HCT116 (cell line): ENCODE results near the gene PRR16. TPM values are rescaled to one million over a fixed set of nuclear protein-coding genes. Genes with fewer than 3 reads are reported as not detected.

Source experiments
- ATAC-seq: fragments of 200-7000 bp; cut with Tn5 transposase; 2 replicates; pipeline ENCODE4 v1.9.1; 2020; ENCODE audit warnings: mild to moderate bottlenecking, moderate library complexity
- BruUV-seq: library from RNA; stranded (reverse); fragments of 400-500 nt; replicated peaks from 2 replicates; lab custom pipeline; 2021; lab: Mats Ljungman, UMichigan
- CTCF ChIA-PET: fragments of 300-600 bp; sonication (Branson Sonifier 250); formaldehyde crosslinking; loops from one replicate; lab custom pipeline; 2021; ENCODE audit warnings: antibody characterized with exemption; lab: Charles Lee
- POLR2A ChIA-PET: fragments of 300-600, 350-600 bp; sonication (Branson Sonifier 250); formaldehyde crosslinking; loops from one replicate; lab custom pipeline; 2021; ENCODE audit warnings: antibody characterized with exemption; lab: Charles Lee
- RAD21 ChIA-PET, 2 experiments: fragments of 300-600 bp; sonication (Branson Sonifier 250); formaldehyde crosslinking; loops; one replicate each; lab custom pipeline; 2023; ENCODE audit warnings: low total read pairs in 2 of 2; ENCODE audit not compliant: uncharacterized antibody in 2 of 2, unreplicated experiment in 2 of 2, low non-redundant PET in 1 of 2; lab: Charles Lee
- DNase-seq: peaks from one replicate; pipeline ENCODE4 v3.0.0-alpha.2; 2010; ENCODE audit warnings: low read depth, low spot score
- H2AFZ ChIP-seq: fragments of 200-600 bp; shearing (Covaris generic), sonication (generic); 2 replicates; pipeline ENCODE4 v1.6.1; 2017; ENCODE audit warnings: low read depth, mixed run types, mixed read lengths, antibody characterized with exemption, low read length; ENCODE audit not compliant: poor library complexity, severe bottlenecking
- H3K27ac ChIP-seq: 2 replicates; pipeline ENCODE4 v1.5.1; 2012; ENCODE audit warnings: low read depth, low read length
- H3K27me3 ChIP-seq: fragments of 200-600 bp; sonication (generic); 2 replicates; pipeline ENCODE4 v1.6.1; 2016; ENCODE audit warnings: mixed run types, low read length, mixed read lengths; ENCODE audit not compliant: insufficient read depth
- H3K36me3 ChIP-seq, 2 experiments: fragments of 200-500 bp in 1 of 2; fragments of 200-600 bp in 1 of 2; sonication (Bioruptor generic) in 1 of 2; sonication (generic) in 1 of 2; 2 replicates each; pipeline versions ENCODE4 v1.5.1 to v1.6.1; 2014 to 2016; ENCODE audit warnings: low read length in 2 of 2, inconsistent platforms in 1 of 2, mixed read lengths in 1 of 2, mixed run types in 1 of 2; ENCODE audit not compliant: insufficient read depth in 2 of 2, control insufficient read depth in 1 of 2
- H3K4me1 ChIP-seq, 2 experiments: fragments of 200-600 bp in 1 of 2; sonication (generic) in 1 of 2; 2 replicates each; pipeline versions ENCODE4 v1.5.1 to v1.6.1; 2012 to 2017; ENCODE audit warnings: low read length in 2 of 2, inconsistent platforms in 1 of 2, mild to moderate bottlenecking in 1 of 2, mixed read lengths in 1 of 2, mixed run types in 1 of 2, moderate library complexity in 1 of 2; ENCODE audit not compliant: insufficient read depth in 2 of 2, control insufficient read depth in 1 of 2
- H3K4me2 ChIP-seq: fragments of 200-600 bp; sonication (generic); 2 replicates; pipeline ENCODE4 v1.6.1; 2017; ENCODE audit warnings: mixed run types, low read length, mixed read lengths
- H3K4me3 ChIP-seq, 2 experiments: fragments of 200-600 bp in 1 of 2; sonication (generic) in 1 of 2; replicated peaks in 1 of 2; 2 replicates each; pipeline ENCODE4 v1.5.1; 2011 to 2016; ENCODE audit warnings: low read length in 2 of 2, control low read depth in 1 of 2, low read depth in 1 of 2, mild to moderate bottlenecking in 1 of 2, mixed read lengths in 1 of 2, mixed run types in 1 of 2
- H3K79me2 ChIP-seq: fragments of 200-600 bp; sonication (generic); 2 replicates; pipeline ENCODE4 v1.6.1; 2017; ENCODE audit warnings: mild to moderate bottlenecking, mixed run types, low read length, moderate library complexity, mixed read lengths; ENCODE audit not compliant: insufficient read depth
- H3K9ac ChIP-seq: fragments of 200-600 bp; sonication (generic); 2 replicates; pipeline ENCODE4 v1.6.1; 2016; ENCODE audit warnings: low read length, mixed read lengths
- H3K9me2 ChIP-seq: fragments of 200-600 bp; sonication (generic), shearing (Covaris generic); 2 replicates; pipeline ENCODE4 v1.6.1; 2017; ENCODE audit warnings: mixed run types, mild to moderate bottlenecking, moderate library complexity; ENCODE audit not compliant: insufficient read depth
- H3K9me3 ChIP-seq, 2 experiments: fragments of 200-500 bp in 1 of 2; fragments of 200-600 bp in 1 of 2; sonication (Bioruptor generic) in 1 of 2; sonication (generic) in 1 of 2; 2 replicates each; pipeline ENCODE4 v1.6.1; 2014 to 2017; ENCODE audit warnings: low read length in 2 of 2, mixed read lengths in 2 of 2, inconsistent platforms in 1 of 2, low read depth in 1 of 2, mild to moderate bottlenecking in 1 of 2, mixed run types in 1 of 2, moderate library complexity in 1 of 2; ENCODE audit not compliant: control insufficient read depth in 1 of 2, insufficient read depth in 1 of 2
- H4K20me1 ChIP-seq: fragments of 200-600 bp; sonication (generic), shearing (Covaris generic); 2 replicates; pipeline ENCODE4 v1.6.1; 2017; ENCODE audit warnings: mixed run types, mild to moderate bottlenecking, moderate library complexity; ENCODE audit not compliant: insufficient read depth
- CEBPB ChIP-seq: IDR thresholded peaks from 2 replicates; pipeline ENCODE4 v1.6.1; 2012; ENCODE audit warnings: low read depth
- EGR1 ChIP-seq: IDR thresholded peaks from 2 replicates; pipeline ENCODE4 v1.6.1; 2012; ENCODE audit warnings: low read depth
- ELF1 ChIP-seq: IDR thresholded peaks from 2 replicates; pipeline ENCODE4 v1.6.1; 2012; ENCODE audit warnings: low read depth, borderline replicate concordance
- EZH2phosphoT487 ChIP-seq: fragments of 200-600 bp; IDR thresholded peaks from 2 replicates; pipeline ENCODE4 v1.6.1; 2018; ENCODE audit warnings: antibody characterized with exemption, borderline replicate concordance
- FOSL1 ChIP-seq: IDR thresholded peaks from 2 replicates; pipeline ENCODE4 v1.6.1; 2012; ENCODE audit warnings: low read depth
- JUND ChIP-seq: IDR thresholded peaks from 2 replicates; pipeline ENCODE4 v1.6.1; 2012
- RAD21 ChIP-seq: IDR thresholded peaks from 2 replicates; pipeline ENCODE4 v1.6.1; 2012; ENCODE audit warnings: low read depth, mild to moderate bottlenecking
- SIN3A ChIP-seq: IDR thresholded peaks from 2 replicates; pipeline ENCODE4 v1.6.1; 2012; ENCODE audit warnings: low read depth
- SP1 ChIP-seq: IDR thresholded peaks from 2 replicates; pipeline ENCODE4 v1.6.1; 2012; ENCODE audit warnings: low read depth
- TCF7L2 ChIP-seq: IDR thresholded peaks from 2 replicates; pipeline ENCODE4 v1.7.0; 2011; ENCODE audit warnings: borderline replicate concordance, inconsistent platforms; ENCODE audit not compliant: insufficient read depth, insufficient read length; ENCODE audit errors: extremely low read depth
- YY1 ChIP-seq: IDR thresholded peaks from 2 replicates; pipeline ENCODE4 v1.6.1; 2011; ENCODE audit warnings: low read length, low read depth, moderate library complexity, mild to moderate bottlenecking; ENCODE audit not compliant: insufficient replicate concordance; ENCODE audit errors: extremely low read depth
- ZNF274 ChIP-seq: fragments of 200-500 bp; sonication (Bioruptor generic); IDR thresholded peaks from 2 replicates; pipeline ENCODE4 v1.6.1; 2014; ENCODE audit warnings: mild to moderate bottlenecking, low read depth, low read length, inconsistent platforms
- intact Hi-C: fragments of 100-400 bp; cut with micrococcal nuclease; formaldehyde crosslinking; loops from 2 replicates; pipeline ENCODE4 v1.10.0; 2022
- total RNA-seq: library from RNA; stranded (reverse); gene quantifications from one replicate; pipeline ENCODE4 v1.2.1, GENCODE V29; 2021; ENCODE audit not compliant: unreplicated experiment
- TF ChIP-seq, protein P1 (sequence below): IDR thresholded peaks from 2 replicates; pipeline ENCODE4 v1.6.1; 2012
- TF ChIP-seq, protein P2 (sequence below): IDR thresholded peaks from 2 replicates; pipeline ENCODE4 v1.6.1; 2012
- TF ChIP-seq, protein P3 (sequence below): IDR thresholded peaks from 2 replicates; pipeline ENCODE4 v1.6.1; 2011; ENCODE audit warnings: mild to moderate bottlenecking, low read length, moderate library complexity; ENCODE audit not compliant: insufficient replicate concordance; ENCODE audit errors: extremely low read depth
- TF ChIP-seq, protein P4 (sequence below): IDR thresholded peaks from 2 replicates; pipeline ENCODE4 v1.6.1; 2012; ENCODE audit warnings: low read depth

Gene PRR16
- total RNA-seq, 1 experiment from 2014 or later: 0.42 TPM

GRCh38 chr5:120599576-120599975, 135.5 kb downstream of the PRR16 start:
- no peaks in the 10 kb centered on the region for H3K9me3 ChIP-seq
- H4K20me1 ChIP-seq: no peaks in the 10 kb centered on the region
- H3K36me3 ChIP-seq: no peaks in the 10 kb centered on the region
- ATAC-seq: no peak
- ChIA-PET RAD21 (no interaction called here), POLR2A (no interaction called here), CTCF (no interaction called here)
- no peaks in the 10 kb centered on the region for H3K27me3 ChIP-seq
- BruUV-seq: no TSS peak
- H3K79me2 ChIP-seq: no peaks in the 10 kb centered on the region
- peak overlapping the region; percentile 63 for H2AFZ ChIP-seq
- no peak for DNase-seq
- intact Hi-C loops: no loop called here
- no peak overlapping the region for H3K27ac ChIP-seq
- H3K4me2 ChIP-seq: peak overlapping the region; percentile 14; the same call in 1 of the 2 replicates
- TF ChIP-seq ZNF274 (no peak), SIN3A (no peak), SP1 (no peak)
- no peak overlapping the region for H3K9ac ChIP-seq
- peaks cover 1 to 10% of the 10 kb centered on the region in 2 experiments; a peak in 3 of 4 replicates for H3K4me1 ChIP-seq
- no peaks in the 10 kb centered on the region for H3K9me2 ChIP-seq
- no peak overlapping the region for H3K4me3 ChIP-seq

DNA sequence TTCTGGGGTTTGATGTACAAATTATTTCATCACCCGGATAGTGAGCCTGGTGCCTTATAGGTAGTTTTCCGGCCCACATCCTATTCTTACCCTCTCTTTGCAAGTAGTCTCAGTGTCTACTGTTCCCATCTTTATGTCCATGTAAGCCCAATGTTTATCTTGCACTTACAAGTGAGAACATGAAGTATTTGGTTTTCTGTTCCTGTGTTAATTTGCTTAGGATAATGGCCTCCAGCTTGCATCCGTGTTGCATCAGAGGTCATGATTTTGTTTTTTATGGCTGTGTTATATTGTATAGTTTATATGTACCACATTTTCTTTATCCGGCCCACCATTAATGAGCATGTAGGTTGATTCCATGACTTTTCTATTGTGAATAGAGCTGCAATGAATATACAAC, 136.5 kb downstream of the PRR16 start:
- Histone ChIP-seq H3K4me1 (peaks cover 4 to 20% of the 10 kb centered on the region in 2 experiments; a peak in 3 of 4 replicates), H3K4me3 (no peak overlapping the region), H3K36me3 (no peaks in the 10 kb centered on the region), H3K9ac (no peak overlapping the region), H4K20me1 (no peaks in the 10 kb centered on the region), H3K79me2 (no peaks in the 10 kb centered on the region), H3K27ac (no peak overlapping the region), H3K9me2 (no peaks in the 10 kb centered on the region), H3K4me2 (no peak overlapping the region), H2AFZ (no peak overlapping the region), H3K27me3 (no peaks in the 10 kb centered on the region), H3K9me3 (no peaks in the 10 kb centered on the region)
- no TSS peak for BruUV-seq
- no peak for DNase-seq
- POLR2A ChIA-PET: no interaction called here
- intact Hi-C loops: no loop called here
- ATAC-seq: no peak
- CTCF ChIA-PET: no interaction called here
- RAD21 ChIA-PET: no interaction called here
- TF ChIP-seq, protein P1, sequence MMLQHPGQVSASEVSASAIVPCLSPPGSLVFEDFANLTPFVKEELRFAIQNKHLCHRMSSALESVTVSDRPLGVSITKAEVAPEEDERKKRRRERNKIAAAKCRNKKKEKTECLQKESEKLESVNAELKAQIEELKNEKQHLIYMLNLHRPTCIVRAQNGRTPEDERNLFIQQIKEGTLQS: no peak
- no peak for TF ChIP-seq YY1
- no peak for TF ChIP-seq RAD21
- TF ChIP-seq ZNF274: no peak
- TF ChIP-seq, protein P2, sequence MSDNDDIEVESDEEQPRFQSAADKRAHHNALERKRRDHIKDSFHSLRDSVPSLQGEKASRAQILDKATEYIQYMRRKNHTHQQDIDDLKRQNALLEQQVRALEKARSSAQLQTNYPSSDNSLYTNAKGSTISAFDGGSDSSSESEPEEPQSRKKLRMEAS: no peak
- TF ChIP-seq FOSL1: no peak
- TF ChIP-seq EZH2phosphoT487: no peak
- TF ChIP-seq JUND: no peak
- no peak for TF ChIP-seq CEBPB
- TF ChIP-seq SIN3A: no peak
- TF ChIP-seq, protein P3, sequence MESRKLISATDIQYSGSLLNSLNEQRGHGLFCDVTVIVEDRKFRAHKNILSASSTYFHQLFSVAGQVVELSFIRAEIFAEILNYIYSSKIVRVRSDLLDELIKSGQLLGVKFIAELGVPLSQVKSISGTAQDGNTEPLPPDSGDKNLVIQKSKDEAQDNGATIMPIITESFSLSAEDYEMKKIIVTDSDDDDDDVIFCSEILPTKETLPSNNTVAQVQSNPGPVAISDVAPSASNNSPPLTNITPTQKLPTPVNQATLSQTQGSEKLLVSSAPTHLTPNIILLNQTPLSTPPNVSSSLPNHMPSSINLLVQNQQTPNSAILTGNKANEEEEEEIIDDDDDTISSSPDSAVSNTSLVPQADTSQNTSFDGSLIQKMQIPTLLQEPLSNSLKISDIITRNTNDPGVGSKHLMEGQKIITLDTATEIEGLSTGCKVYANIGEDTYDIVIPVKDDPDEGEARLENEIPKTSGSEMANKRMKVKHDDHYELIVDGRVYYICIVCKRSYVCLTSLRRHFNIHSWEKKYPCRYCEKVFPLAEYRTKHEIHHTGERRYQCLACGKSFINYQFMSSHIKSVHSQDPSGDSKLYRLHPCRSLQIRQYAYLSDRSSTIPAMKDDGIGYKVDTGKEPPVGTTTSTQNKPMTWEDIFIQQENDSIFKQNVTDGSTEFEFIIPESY: no peak
- TF ChIP-seq ELF1: no peak
- TF ChIP-seq EGR1: no peak
- TF ChIP-seq, protein P4, sequence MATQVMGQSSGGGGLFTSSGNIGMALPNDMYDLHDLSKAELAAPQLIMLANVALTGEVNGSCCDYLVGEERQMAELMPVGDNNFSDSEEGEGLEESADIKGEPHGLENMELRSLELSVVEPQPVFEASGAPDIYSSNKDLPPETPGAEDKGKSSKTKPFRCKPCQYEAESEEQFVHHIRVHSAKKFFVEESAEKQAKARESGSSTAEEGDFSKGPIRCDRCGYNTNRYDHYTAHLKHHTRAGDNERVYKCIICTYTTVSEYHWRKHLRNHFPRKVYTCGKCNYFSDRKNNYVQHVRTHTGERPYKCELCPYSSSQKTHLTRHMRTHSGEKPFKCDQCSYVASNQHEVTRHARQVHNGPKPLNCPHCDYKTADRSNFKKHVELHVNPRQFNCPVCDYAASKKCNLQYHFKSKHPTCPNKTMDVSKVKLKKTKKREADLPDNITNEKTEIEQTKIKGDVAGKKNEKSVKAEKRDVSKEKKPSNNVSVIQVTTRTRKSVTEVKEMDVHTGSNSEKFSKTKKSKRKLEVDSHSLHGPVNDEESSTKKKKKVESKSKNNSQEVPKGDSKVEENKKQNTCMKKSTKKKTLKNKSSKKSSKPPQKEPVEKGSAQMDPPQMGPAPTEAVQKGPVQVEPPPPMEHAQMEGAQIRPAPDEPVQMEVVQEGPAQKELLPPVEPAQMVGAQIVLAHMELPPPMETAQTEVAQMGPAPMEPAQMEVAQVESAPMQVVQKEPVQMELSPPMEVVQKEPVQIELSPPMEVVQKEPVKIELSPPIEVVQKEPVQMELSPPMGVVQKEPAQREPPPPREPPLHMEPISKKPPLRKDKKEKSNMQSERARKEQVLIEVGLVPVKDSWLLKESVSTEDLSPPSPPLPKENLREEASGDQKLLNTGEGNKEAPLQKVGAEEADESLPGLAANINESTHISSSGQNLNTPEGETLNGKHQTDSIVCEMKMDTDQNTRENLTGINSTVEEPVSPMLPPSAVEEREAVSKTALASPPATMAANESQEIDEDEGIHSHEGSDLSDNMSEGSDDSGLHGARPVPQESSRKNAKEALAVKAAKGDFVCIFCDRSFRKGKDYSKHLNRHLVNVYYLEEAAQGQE: no peak
- TF ChIP-seq TCF7L2: no peak
